Tibial nerve (tissue), 4 donors: ENCODE results near the gene PSMA7.

ENCODE experiments used
- CTCF ChIP-seq, 5 experiments: fragments of 200-600 bp in 3 of 5; fragments of 450-650 bp in 2 of 5; sonication (generic) in 3 of 5; IDR thresholded peaks; one replicate each; pipeline ENCODE4 v1.5.1; 2016 to 2019; ENCODE audit warnings: antibody characterized with exemption in 5 of 5, mild to moderate bottlenecking in 3 of 5, moderate library complexity in 2 of 5
- EP300 ChIP-seq, 2 donors: sonication (generic); formaldehyde crosslinking; IDR thresholded peaks; one replicate each; pipeline ENCODE4 v1.6.1; 2017; ENCODE audit warnings: antibody characterized with exemption in 2 of 2, mild to moderate bottlenecking in 1 of 2
- POLR2A ChIP-seq, 2 donors: fragments of 450-650 bp; IDR thresholded peaks; one replicate each; pipeline ENCODE4 v1.6.1; 2017; ENCODE audit warnings: antibody characterized with exemption in 2 of 2, mild to moderate bottlenecking in 2 of 2, moderate library complexity in 2 of 2

- no peak for TF ChIP-seq CTCF (IDR thresholded peaks at IDR 0.05)
- no peak for TF ChIP-seq POLR2A (IDR thresholded peaks at IDR 0.05)
- TF ChIP-seq EP300 (IDR thresholded peaks at IDR 0.05) = no peak
These were observed 17.7 kb upstream of the PSMA7 start for GRCh38 chr20:62160876-62161275.
